Cardiac fibroblast (primary cell): ENCODE results near the gene CDCP1.

Experiments used
- DNase-seq, 2 donors: peaks; one replicate each; pipeline versions ENCODE4 v3.0.0 to v3.0.0-alpha.2; 2010; ENCODE audit warnings: low read depth in 2 of 2
- H3K4me3 ChIP-seq, 2 donors: replicated peaks in 1 of 2; 1 replicate in 1 of 2; 2 replicates in 1 of 2; pipeline ENCODE4 v1.5.1; 2011; ENCODE audit warnings: low read depth in 2 of 2, low read length in 2 of 2, mild to moderate bottlenecking in 2 of 2, moderate library complexity in 1 of 2
- CTCF ChIP-seq: IDR thresholded peaks from one replicate; pipeline ENCODE4 v1.5.1; 2011; ENCODE audit warnings: low read depth, mild to moderate bottlenecking, low read length, inconsistent platforms

The CDCP1 gene

GRCh38 chr3:45186871-45187270 is 40.7 kb upstream of the CDCP1 start:
- no peak overlapping the region for H3K4me3 ChIP-seq
- no peak for TF ChIP-seq CTCF
- no peak for DNase-seq

DNA sequence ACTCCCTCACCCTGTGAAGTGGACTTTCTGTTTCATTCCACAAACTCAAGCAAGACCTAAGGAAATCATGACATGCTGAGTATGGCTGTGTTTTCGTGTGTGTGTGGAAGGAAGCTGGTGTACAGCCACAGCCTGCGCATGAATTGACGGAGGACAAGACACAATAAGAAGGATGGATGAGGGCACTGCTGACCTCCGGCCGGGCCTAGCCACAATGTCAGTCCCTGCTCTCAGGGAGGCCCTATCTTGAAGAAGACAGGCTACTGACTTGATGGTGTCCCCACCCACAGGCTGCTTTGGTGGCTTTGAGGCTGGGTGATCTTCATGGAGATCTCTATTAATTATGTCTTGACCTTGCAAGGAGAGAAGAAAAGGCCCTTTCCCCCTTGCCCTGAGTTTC is 39.3 kb upstream of the CDCP1 start:
- no peak for DNase-seq
- TF ChIP-seq CTCF, result no peak
- H3K4me3 ChIP-seq, result no peak overlapping the region

- TF ChIP-seq CTCF, result no peak
- no peak overlapping the region for H3K4me3 ChIP-seq
- no peak for DNase-seq
Measured at GRCh38 chr3:45185052-45185451, 38.9 kb upstream of the CDCP1 start.

DNA sequence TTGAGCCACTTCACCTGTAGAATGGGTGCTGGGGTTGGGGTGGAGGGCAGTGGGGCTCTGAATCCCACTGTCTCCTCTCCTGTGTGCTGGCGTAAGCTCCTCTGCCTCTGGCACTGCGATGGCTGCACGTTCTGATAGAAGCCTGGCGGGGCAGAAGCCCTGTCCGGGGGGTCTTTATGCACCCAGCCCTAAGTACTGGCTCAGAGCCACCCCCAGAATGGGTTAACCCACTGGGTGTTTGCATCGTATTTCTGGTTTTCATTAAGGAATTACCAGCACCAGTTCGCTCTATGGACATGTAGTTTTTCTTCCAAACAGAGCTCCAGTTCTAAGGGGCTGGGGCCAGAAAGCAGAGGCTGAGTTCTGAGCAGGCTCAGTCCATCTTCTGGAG is 37.7 kb upstream of the CDCP1 start:
- TF ChIP-seq CTCF, result no peak
- no peak for DNase-seq
- H3K4me3 ChIP-seq, result no peak overlapping the region

DNA sequence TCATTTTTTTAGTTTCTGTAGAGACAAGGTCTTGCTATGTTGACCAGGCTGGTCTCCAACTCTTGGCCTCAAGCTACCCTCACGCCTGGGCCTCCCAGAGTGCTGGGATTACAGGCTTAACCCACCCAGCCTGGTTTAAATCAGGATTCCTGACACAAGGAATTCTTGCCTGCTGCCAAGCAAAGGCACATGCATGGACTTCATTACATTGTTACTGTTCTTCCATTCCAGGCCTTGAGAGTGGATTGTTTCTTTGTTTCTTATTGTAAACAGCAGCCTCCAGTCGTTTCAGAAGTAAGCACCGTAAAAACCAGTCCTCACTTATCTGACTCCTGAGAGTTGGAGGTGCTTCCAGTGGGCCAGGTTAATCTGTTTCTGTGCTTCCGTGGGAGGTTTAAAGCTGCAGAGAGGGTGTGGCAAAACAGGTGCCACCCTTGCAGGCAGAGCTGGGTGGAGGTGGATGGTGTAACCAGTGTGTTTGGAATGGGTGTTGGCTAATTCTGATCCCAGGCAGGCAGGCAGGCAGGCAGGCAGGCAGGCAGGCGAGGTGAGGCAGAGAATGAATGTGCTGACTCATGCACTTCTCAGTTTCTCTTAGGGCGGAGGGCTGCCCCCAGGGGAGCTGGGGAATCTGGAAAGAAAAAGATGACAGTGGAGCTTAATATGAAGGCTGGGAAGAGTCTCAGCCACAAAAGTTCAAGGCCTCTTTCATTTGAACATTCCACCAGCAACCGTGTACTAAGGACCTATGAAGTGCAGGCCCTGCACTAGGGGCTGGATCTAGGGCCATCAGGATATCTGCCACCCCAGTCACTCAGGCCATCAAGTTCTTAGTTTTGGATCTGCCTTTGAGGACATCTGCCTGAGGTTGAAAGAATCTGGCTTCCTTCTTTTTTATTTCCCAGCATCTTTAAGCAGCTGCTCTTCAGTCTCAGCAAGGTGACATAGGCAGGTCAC is 37.0 kb upstream of the CDCP1 start:
- no peak for TF ChIP-seq CTCF
- no peak overlapping the region for H3K4me3 ChIP-seq
- DNase-seq, result peak; percentile 69 to 77

GRCh38 chr3:45181496-45181895 is 35.3 kb upstream of the CDCP1 start:
- DNase-seq, result no peak
- TF ChIP-seq CTCF, result no peak
- no peak overlapping the region for H3K4me3 ChIP-seq
